ENCODE results near the gene NUP98. TPM values are rescaled to one million over a fixed set of nuclear protein-coding genes. Genes with fewer than 3 reads are reported as not detected.

The NUP98 gene
- 71.1 TPM for polyA plus RNA-seq (2013, experiment 1 of 2)
- 70.4 TPM for polyA plus RNA-seq (2013, experiment 2 of 2)

- H3K9me3 ChIP-seq (ENCODE audit: insufficient read depth, low read depth, low read length) = no peaks in the 10 kb centered on the region
These were observed at the start of gene NUP98 for GRCh38 chr11:3797329-3798090. Gene NUP98, minus strand, starts transcription at chr11:3797554. Its CDS starts 15,437 bp downstream, at chr11:3782117.

GRCh38 chr11:3845670-3846069, 48.3 kb upstream of the NUP98 start:
- no peaks in the 10 kb centered on the region for H3K9me3 ChIP-seq (ENCODE audit: insufficient read depth, low read depth, low read length)
- H3K4me1 ChIP-seq (ENCODE audit: insufficient read depth, low read length) = peaks cover 5% of the 10 kb centered on the region
- H3K9ac ChIP-seq (ENCODE audit: low read depth, low read length) = no peak overlapping the region
- WGBS = 87% methylated on average over 3 of the region's 3 CpGs
- H3K27ac ChIP-seq (ENCODE audit: low read depth, low read length) = no peak overlapping the region
- no peak overlapping the region for H3K4me3 ChIP-seq (ENCODE audit: low read length)
- H3K27me3 ChIP-seq (ENCODE audit: insufficient read depth, low read length) = peaks cover 6% of the 10 kb centered on the region; the same call in 1 of the 2 replicates
- H3K36me3 ChIP-seq (ENCODE audit: insufficient read depth, low read length) = no peaks in the 10 kb centered on the region

More at GRCh38 chr11:3797329-3798090, at the start of gene NUP98:
- peak within 1 kb of the TSS; percentile 88 for H3K4me3 ChIP-seq (ENCODE audit: low read length)
- peaks cover 10% of the 10 kb centered on the region for H3K4me1 ChIP-seq (ENCODE audit: insufficient read depth, low read length)
- peak within 1 kb of the TSS; percentile 92 for H3K27ac ChIP-seq (ENCODE audit: low read depth, low read length)
- peak within 1 kb of the TSS; percentile 91 for H3K9ac ChIP-seq (ENCODE audit: low read depth, low read length)
- H3K27me3 ChIP-seq (ENCODE audit: insufficient read depth, low read length) = no peaks in the 10 kb centered on the region
- WGBS = under 1% methylated on average over 86 of the region's 86 CpGs
- peaks cover 33% of the 10 kb centered on the region for H3K36me3 ChIP-seq (ENCODE audit: insufficient read depth, low read length)

GRCh38 chr11:3845246-3845645, 47.9 kb upstream of the NUP98 start:
- Histone ChIP-seq H3K4me1 (ENCODE audit: insufficient read depth, low read length) (peaks cover 5% of the 10 kb centered on the region), H3K4me3 (ENCODE audit: low read length) (no peak overlapping the region), H3K9ac (ENCODE audit: low read depth, low read length) (no peak overlapping the region), H3K36me3 (ENCODE audit: insufficient read depth, low read length) (no peaks in the 10 kb centered on the region), H3K27ac (ENCODE audit: low read depth, low read length) (no peak overlapping the region), H3K9me3 (ENCODE audit: insufficient read depth, low read depth, low read length) (no peaks in the 10 kb centered on the region), H3K27me3 (ENCODE audit: insufficient read depth, low read length) (peaks cover 6% of the 10 kb centered on the region; the same call in 1 of the 2 replicates)
- 96% methylated on average over 1 of the region's 1 CpG for WGBS

GRCh38 chr11:3843326-3843725, 46.0 kb upstream of the NUP98 start:
- 95% methylated on average over 3 of the region's 3 CpGs for WGBS
- no peaks in the 10 kb centered on the region for H3K36me3 ChIP-seq (ENCODE audit: insufficient read depth, low read length)

GRCh38 chr11:3841426-3842350, 44.3 kb upstream of the NUP98 start:
- Histone ChIP-seq H3K4me1 (ENCODE audit: insufficient read depth, low read length) (peaks cover 14% of the 10 kb centered on the region), H3K9me3 (ENCODE audit: insufficient read depth, low read depth, low read length) (no peaks in the 10 kb centered on the region), H3K36me3 (ENCODE audit: insufficient read depth, low read length) (no peaks in the 10 kb centered on the region), H3K4me3 (ENCODE audit: low read length) (peak overlapping the region; percentile 56), H3K9ac (ENCODE audit: low read depth, low read length) (peak overlapping the region; percentile 62), H3K27ac (ENCODE audit: low read depth, low read length) (peak overlapping the region; percentile 58; the same call in 1 of the 2 replicates), H3K27me3 (ENCODE audit: insufficient read depth, low read length) (peaks cover 6% of the 10 kb centered on the region; the same call in 1 of the 2 replicates)
- WGBS = 26% methylated on average over 42 of the region's 44 CpGs

More at GRCh38 chr11:3843326-3843725, 46.0 kb upstream of the NUP98 start:
- peaks cover 6% of the 10 kb centered on the region; the same call in 1 of the 2 replicates for H3K27me3 ChIP-seq (ENCODE audit: insufficient read depth, low read length)
- H3K9ac ChIP-seq (ENCODE audit: low read depth, low read length) = no peak overlapping the region
- peaks cover 8% of the 10 kb centered on the region for H3K4me1 ChIP-seq (ENCODE audit: insufficient read depth, low read length)
- no peak overlapping the region for H3K27ac ChIP-seq (ENCODE audit: low read depth, low read length)
- H3K4me3 ChIP-seq (ENCODE audit: low read length) = no peak overlapping the region
- H3K9me3 ChIP-seq (ENCODE audit: insufficient read depth, low read depth, low read length) = no peaks in the 10 kb centered on the region

GRCh38 chr11:3840870-3841425, 43.6 kb upstream of the NUP98 start, which contains the start of gene RHOG:
Gene RHOG, minus strand, starts transcription at chr11:3840959. Its CDS starts 12,821 bp downstream, at chr11:3828138.
- peak within 1 kb of the TSS; percentile 58; the same call in 1 of the 2 replicates for H3K27ac ChIP-seq (ENCODE audit: low read depth, low read length)
- no peaks in the 10 kb centered on the region for H3K36me3 ChIP-seq (ENCODE audit: insufficient read depth, low read length)
- H3K4me3 ChIP-seq (ENCODE audit: low read length) = peak within 1 kb of the TSS; percentile 89
- H3K9me3 ChIP-seq (ENCODE audit: insufficient read depth, low read depth, low read length) = no peaks in the 10 kb centered on the region
- 0% methylated on average over 33 of the region's 42 CpGs for WGBS
- H3K27me3 ChIP-seq (ENCODE audit: insufficient read depth, low read length) = peaks cover 6% of the 10 kb centered on the region; the same call in 1 of the 2 replicates
- H3K9ac ChIP-seq (ENCODE audit: low read depth, low read length) = peak within 1 kb of the TSS; percentile 69
- peaks cover 14% of the 10 kb centered on the region for H3K4me1 ChIP-seq (ENCODE audit: insufficient read depth, low read length)

- peak overlapping the region; percentile 69 for H3K9ac ChIP-seq (ENCODE audit: low read depth, low read length)
- peaks cover 6% of the 10 kb centered on the region; the same call in 1 of the 2 replicates for H3K27me3 ChIP-seq (ENCODE audit: insufficient read depth, low read length)
- 3% methylated on average over 46 of the region's 46 CpGs for WGBS
- H3K9me3 ChIP-seq (ENCODE audit: insufficient read depth, low read depth, low read length) = no peaks in the 10 kb centered on the region
- peaks cover 3% of the 10 kb centered on the region; the same call in 1 of the 2 replicates for H3K36me3 ChIP-seq (ENCODE audit: insufficient read depth, low read length)
- H3K27ac ChIP-seq (ENCODE audit: low read depth, low read length) = no peak overlapping the region; the same call in 1 of the 2 replicates
- H3K4me3 ChIP-seq (ENCODE audit: low read length) = peak overlapping the region; percentile 89
- H3K4me1 ChIP-seq (ENCODE audit: insufficient read depth, low read length) = peaks cover 20% of the 10 kb centered on the region
These were observed 42.9 kb upstream of the NUP98 start for GRCh38 chr11:3840004-3840869.

GRCh38 chr11:3838504-3838903, 41.1 kb upstream of the NUP98 start:
- Histone ChIP-seq H3K9me3 (ENCODE audit: insufficient read depth, low read depth, low read length) (no peaks in the 10 kb centered on the region), H3K27ac (ENCODE audit: low read depth, low read length) (no peak overlapping the region), H3K27me3 (ENCODE audit: insufficient read depth, low read length) (peaks cover 6% of the 10 kb centered on the region; the same call in 1 of the 2 replicates), H3K4me1 (ENCODE audit: insufficient read depth, low read length) (peaks cover 30% of the 10 kb centered on the region), H3K9ac (ENCODE audit: low read depth, low read length) (no peak overlapping the region), H3K4me3 (ENCODE audit: low read length) (no peak overlapping the region), H3K36me3 (ENCODE audit: insufficient read depth, low read length) (peaks cover 11% of the 10 kb centered on the region; the same call in 1 of the 2 replicates)
- WGBS = 93% methylated on average over 2 of the region's 2 CpGs

- peaks cover 30% of the 10 kb centered on the region for H3K4me1 ChIP-seq (ENCODE audit: insufficient read depth, low read length)
- no peaks in the 10 kb centered on the region for H3K9me3 ChIP-seq (ENCODE audit: insufficient read depth, low read depth, low read length)
- peaks cover 11% of the 10 kb centered on the region; the same call in 1 of the 2 replicates for H3K36me3 ChIP-seq (ENCODE audit: insufficient read depth, low read length)
- no peak overlapping the region for H3K27ac ChIP-seq (ENCODE audit: low read depth, low read length)
- H3K4me3 ChIP-seq (ENCODE audit: low read length) = no peak overlapping the region
- peaks cover 6% of the 10 kb centered on the region; the same call in 1 of the 2 replicates for H3K27me3 ChIP-seq (ENCODE audit: insufficient read depth, low read length)
- H3K9ac ChIP-seq (ENCODE audit: low read depth, low read length) = no peak overlapping the region
- WGBS = no CpG with 5 or more reads among the region's 1 CpG
These were observed 40.4 kb upstream of the NUP98 start for GRCh38 chr11:3837793-3838192.

GRCh38 chr11:3836903-3837302, 39.5 kb upstream of the NUP98 start:
- H3K27ac ChIP-seq (ENCODE audit: low read depth, low read length) = no peak overlapping the region
- H3K9ac ChIP-seq (ENCODE audit: low read depth, low read length) = no peak overlapping the region
- peaks cover 11% of the 10 kb centered on the region; the same call in 1 of the 2 replicates for H3K36me3 ChIP-seq (ENCODE audit: insufficient read depth, low read length)
- H3K4me3 ChIP-seq (ENCODE audit: low read length) = no peak overlapping the region
- 90% methylated on average over 5 of the region's 5 CpGs for WGBS
- H3K27me3 ChIP-seq (ENCODE audit: insufficient read depth, low read length) = peaks cover 3% of the 10 kb centered on the region; the same call in 1 of the 2 replicates
- H3K4me1 ChIP-seq (ENCODE audit: insufficient read depth, low read length) = peaks cover 28% of the 10 kb centered on the region
- H3K9me3 ChIP-seq (ENCODE audit: insufficient read depth, low read depth, low read length) = no peaks in the 10 kb centered on the region
